ENCODE data around the gene ITGAV.

The ITGAV gene

GRCh38 chr2:186612555-186613440 lies 22.9 kb downstream of the ITGAV start:
- peak; percentile 74 for DNase-seq (ENCODE audit: low spot score)

- no peak for DNase-seq (ENCODE audit: low spot score)
These were observed 24.5 kb downstream of the ITGAV start for GRCh38 chr2:186614373-186614772.

DNA sequence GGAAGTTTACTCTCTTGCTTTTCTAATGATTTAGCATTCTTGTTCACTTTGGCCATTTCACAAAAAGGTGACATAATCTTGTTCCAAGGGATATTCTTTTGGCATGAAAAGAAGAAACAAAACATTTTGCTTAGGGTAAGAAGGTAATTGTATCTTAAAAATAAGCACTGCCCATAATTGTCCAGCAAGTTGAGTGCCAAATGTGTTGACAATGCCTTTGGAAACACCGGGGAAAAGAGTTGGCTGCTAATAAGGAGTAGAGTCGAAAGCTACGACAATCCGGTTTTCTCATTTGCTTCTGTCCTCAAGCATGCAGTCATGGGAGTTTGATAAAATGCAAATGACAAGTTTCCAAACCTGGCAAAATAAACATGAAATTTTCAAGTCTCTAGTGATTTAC lies 27.3 kb downstream of the ITGAV start:
- no peak for DNase-seq (ENCODE audit: low spot score)

GRCh38 chr2:186617771-186618170 lies 27.9 kb downstream of the ITGAV start:
- peak; percentile 29 for DNase-seq (ENCODE audit: low spot score)

DNA sequence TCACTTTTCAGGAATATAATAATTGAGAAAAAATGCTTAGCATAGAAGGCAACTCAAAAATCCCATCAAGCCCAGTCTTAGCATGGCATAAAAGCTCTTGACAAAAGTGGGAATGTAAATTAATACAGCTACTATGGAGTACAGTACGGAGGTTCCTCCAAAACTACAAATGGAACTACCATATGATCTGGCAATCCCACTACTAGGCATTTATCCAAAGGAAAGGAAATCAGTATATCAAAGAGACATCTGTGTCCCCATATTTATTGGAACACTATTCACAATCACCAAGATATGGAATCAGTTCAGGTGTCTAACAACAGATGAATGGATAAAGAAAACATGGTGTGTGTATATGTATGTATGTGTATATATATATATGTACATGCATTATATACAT lies 28.8 kb downstream of the ITGAV start:
- no peak for DNase-seq (ENCODE audit: low spot score)

GRCh38 chr2:186623084-186623483 lies 33.2 kb downstream of the ITGAV start:
- DNase-seq (ENCODE audit: low spot score) = no peak

GRCh38 chr2:186624276-186624675 lies 34.4 kb downstream of the ITGAV start:
- no peak for DNase-seq (ENCODE audit: low spot score)

GRCh38 chr2:186629250-186629996 lies 39.6 kb downstream of the ITGAV start:
- peak; percentile 12 for DNase-seq (ENCODE audit: low spot score)

DNA sequence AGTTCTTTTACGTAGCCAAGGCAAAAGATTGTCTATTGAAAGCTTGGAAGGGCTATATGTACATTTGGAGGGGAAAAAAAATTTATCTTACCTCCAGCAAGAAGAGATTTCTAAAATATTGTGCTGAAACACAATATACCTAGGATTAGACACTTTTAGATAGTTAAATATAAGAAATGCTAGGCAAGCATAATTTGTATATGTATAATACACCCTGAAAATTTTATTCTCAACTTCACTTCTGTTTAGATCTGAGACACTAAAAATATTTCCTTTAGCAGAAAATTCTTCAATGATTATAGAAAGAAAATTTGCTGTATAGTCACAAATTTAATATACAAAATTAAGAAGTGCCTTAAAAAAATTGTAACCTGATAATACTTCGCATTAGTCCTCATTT lies 42.6 kb downstream of the ITGAV start:
- no peak for DNase-seq (ENCODE audit: low spot score)

DNA sequence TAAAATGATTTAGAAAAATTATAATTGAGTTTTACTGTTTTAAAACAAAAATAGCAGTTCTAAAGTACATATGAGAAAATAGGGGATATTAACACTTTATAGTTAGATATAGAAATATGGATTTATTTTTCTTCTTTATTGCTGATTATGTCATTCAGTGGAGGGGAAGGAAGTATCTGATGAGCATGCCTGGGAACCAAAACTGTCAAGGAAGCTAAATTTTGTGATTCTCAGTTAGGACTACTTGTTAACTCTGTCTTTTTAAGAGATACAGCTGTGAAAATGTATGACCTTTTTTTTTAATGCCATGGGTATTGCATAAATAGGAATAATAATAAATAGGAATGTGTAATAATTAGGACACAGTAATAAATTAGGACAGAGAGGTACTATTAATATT lies 44.8 kb downstream of the ITGAV start:
- DNase-seq (ENCODE audit: low spot score) = no peak

- no peak for DNase-seq (ENCODE audit: low spot score)
These were observed 47.1 kb downstream of the ITGAV start for GRCh38 chr2:186636800-186637496.

- no peak for DNase-seq (ENCODE audit: low spot score)
These were observed 47.6 kb downstream of the ITGAV start for GRCh38 chr2:186637497-186637800.

- no peak for DNase-seq (ENCODE audit: low spot score)
These were observed 50.1 kb downstream of the ITGAV start for GRCh38 chr2:186639939-186640338.

GRCh38 chr2:186641132-186641806 lies 51.4 kb downstream of the ITGAV start:
- DNase-seq (ENCODE audit: low spot score) = no peak

- DNase-seq (ENCODE audit: low spot score) = peak; percentile 56
These were observed 52.0 kb downstream of the ITGAV start for GRCh38 chr2:186641807-186642321.

DNA sequence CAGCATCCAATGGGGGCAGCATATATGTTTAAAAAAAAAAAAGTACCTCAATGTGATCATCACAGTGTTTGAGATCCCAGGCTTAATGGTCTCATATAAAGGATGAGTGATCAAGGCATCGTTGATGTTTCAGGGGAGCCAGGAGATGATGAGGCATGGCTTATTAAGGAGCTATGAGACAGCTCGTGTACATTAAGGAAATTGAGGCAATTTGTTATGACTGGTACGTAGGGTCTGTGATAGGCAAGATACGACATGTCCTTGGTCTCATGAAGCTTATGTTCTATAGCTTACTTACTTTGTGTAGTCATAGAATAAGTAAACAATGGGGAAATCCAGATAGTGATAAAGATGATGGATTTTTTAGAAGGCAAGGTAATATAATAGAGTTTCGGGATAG lies 54.9 kb downstream of the ITGAV start:
- DNase-seq (ENCODE audit: low spot score) = no peak

- DNase-seq (ENCODE audit: low spot score) = no peak
These were observed 56.1 kb downstream of the ITGAV start for GRCh38 chr2:186645999-186646398.

DNA sequence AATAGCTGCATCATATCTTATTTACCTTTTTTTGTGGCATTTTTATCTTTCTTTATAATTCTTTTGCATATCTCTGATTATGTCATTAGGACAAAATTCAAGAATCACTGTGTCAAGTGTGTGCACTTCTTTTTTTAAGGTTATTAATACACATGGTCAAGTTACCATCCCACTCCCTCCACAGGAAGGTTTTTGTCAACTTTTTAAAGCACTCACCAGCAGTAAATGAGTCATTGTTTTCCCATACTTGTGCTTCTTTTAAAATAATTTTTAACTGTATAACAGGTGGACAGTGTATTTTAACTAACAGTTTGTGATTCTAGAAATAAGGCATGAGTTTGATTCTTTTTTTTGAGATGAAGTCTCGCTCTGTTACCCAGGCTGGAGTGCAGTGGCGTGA lies 58.3 kb downstream of the ITGAV start:
- DNase-seq (ENCODE audit: low spot score) = no peak

GRCh38 chr2:186653511-186653910 lies 63.7 kb downstream of the ITGAV start:
- DNase-seq (ENCODE audit: low spot score) = no peak

DNA sequence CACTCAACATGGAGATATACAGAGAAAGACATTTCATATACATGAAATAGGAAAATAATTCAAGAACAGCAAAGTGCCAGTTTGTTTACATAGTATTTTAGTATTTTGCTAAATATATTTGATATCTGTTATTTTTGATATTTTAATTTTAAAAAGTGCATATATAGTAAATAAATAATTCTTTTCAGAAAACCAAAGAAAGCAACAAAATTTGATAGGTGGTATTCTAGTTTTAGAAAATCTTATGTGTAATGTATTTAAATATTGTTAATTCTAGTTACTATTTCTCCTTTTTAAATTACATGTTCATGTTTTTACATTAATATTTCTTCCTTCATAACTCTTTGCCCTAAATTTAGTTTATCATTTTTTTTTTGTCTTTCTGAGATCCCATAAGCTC lies 69.5 kb downstream of the ITGAV start:
- DNase-seq (ENCODE audit: low spot score) = no peak

- peak; percentile 17 for DNase-seq (ENCODE audit: low spot score)
These were observed 74.7 kb downstream of the ITGAV start for GRCh38 chr2:186664385-186665043.

GRCh38 chr2:186669146-186669545 lies 79.3 kb downstream of the ITGAV start:
- DNase-seq (ENCODE audit: low spot score) = no peak
